HG02610 (cell line): ENCODE data around the gene TEK.
"Not testable (repeated sequence)": the region's sequence is repeated elsewhere in the genome, so short reads cannot be mapped to it uniquely, and the experiment has no call there.

Source experiments
- ATAC-seq: cut with Tn5 transposase; IDR thresholded peaks from one replicate; pipeline ENCODE4 v1.9.1; 2021; ENCODE audit warnings: mild to moderate bottlenecking, moderate library complexity; ENCODE audit not compliant: unreplicated experiment

The TEK gene

GRCh38 chr9:27108981-27109541, at the start of gene TEK:
Gene TEK, plus strand, starts transcription at chr9:27109225. Its CDS starts 366 bp downstream, at chr9:27109591.
- ATAC-seq: no peak

- ATAC-seq: no peak
Measured at GRCh38 chr9:27059412-27059811, 49.6 kb upstream of the TEK start.

- ATAC-seq: no peak
Measured at GRCh38 chr9:27059907-27060306, 49.1 kb upstream of the TEK start.

GRCh38 chr9:27065288-27065687, 43.7 kb upstream of the TEK start:
- no peak for ATAC-seq

- ATAC-seq: no peak
Measured at GRCh38 chr9:27073841-27074728, 34.9 kb upstream of the TEK start.

GRCh38 chr9:27078685-27079084, 30.3 kb upstream of the TEK start:
- no peak for ATAC-seq

- ATAC-seq: no peak
Measured at GRCh38 chr9:27085456-27085855, 23.6 kb upstream of the TEK start.

- no peak for ATAC-seq
Measured at GRCh38 chr9:27086818-27087680, 22.0 kb upstream of the TEK start.

- ATAC-seq: no peak
Measured at GRCh38 chr9:27088981-27089380, 20.0 kb upstream of the TEK start.

GRCh38 chr9:27089706-27090105, 19.3 kb upstream of the TEK start:
- no peak for ATAC-seq

GRCh38 chr9:27090231-27090630, 18.8 kb upstream of the TEK start:
- ATAC-seq: no peak

GRCh38 chr9:27090711-27091110, 18.3 kb upstream of the TEK start:
- no peak for ATAC-seq

GRCh38 chr9:27092496-27092895, 16.5 kb upstream of the TEK start:
- not testable (repeated sequence) for ATAC-seq

- not testable (repeated sequence) for ATAC-seq
Measured at GRCh38 chr9:27093384-27094067, 15.5 kb upstream of the TEK start.

GRCh38 chr9:27094640-27095298, 14.3 kb upstream of the TEK start:
- no peak for ATAC-seq

- ATAC-seq: no peak
Measured at GRCh38 chr9:27107241-27107640, 1.8 kb upstream of the TEK start.

GRCh38 chr9:27109621-27110020, 596 bp downstream of the TEK start:
- ATAC-seq: no peak

GRCh38 chr9:27110181-27110580, 1.2 kb downstream of the TEK start:
- no peak for ATAC-seq

GRCh38 chr9:27112235-27112634, 3.2 kb downstream of the TEK start:
- no peak for ATAC-seq

GRCh38 chr9:27117489-27118135, 8.6 kb downstream of the TEK start:
- no peak for ATAC-seq
